Gastroesophageal sphincter (tissue), 3 donors: Measurements from ENCODE around the gene ITGA6.

Source experiments
- POLR2A ChIP-seq, 2 donors: fragments of 450-650 bp; IDR thresholded peaks; one replicate each; pipeline ENCODE4 v1.6.1; 2017; ENCODE audit warnings: antibody characterized with exemption in 2 of 2, mild to moderate bottlenecking in 2 of 2, moderate library complexity in 1 of 2
- POLR2AphosphoS5 ChIP-seq: sonication (generic); formaldehyde crosslinking; IDR thresholded peaks from one replicate; pipeline ENCODE4 v1.6.1; 2017; ENCODE audit warnings: antibody characterized with exemption
- TF ChIP-seq, protein P1 (sequence below), 4 experiments: fragments of 200-600 bp in 2 of 4; fragments of 450-650 bp in 2 of 4; sonication (generic) in 1 of 4; IDR thresholded peaks; one replicate each; pipeline ENCODE4 v1.5.1; 2017 to 2019; ENCODE audit warnings: antibody characterized with exemption in 4 of 4, mild to moderate bottlenecking in 2 of 4, moderate library complexity in 2 of 4

DNA sequence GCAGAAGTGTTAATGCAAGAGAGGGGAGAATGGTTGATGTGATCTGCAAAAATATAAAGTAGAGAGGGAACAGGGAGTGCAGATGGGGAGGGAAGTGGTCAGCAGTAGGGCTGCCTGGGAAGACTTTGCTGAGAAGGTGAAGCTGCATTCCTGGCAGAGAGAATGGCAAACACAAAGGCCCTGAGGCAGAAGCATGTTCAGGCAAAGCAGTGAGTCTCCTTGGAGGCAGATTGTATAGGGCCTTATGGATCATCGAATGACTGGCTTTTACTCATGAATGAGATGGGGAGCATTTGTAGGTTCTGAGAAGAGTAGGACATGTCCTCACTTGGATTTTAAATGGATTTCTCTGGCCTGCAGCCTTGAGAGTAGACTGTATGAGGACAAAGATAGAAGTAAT, 9.5 kb downstream of the ITGA6 start:
- TF ChIP-seq POLR2AphosphoS5 = no peak
- TF ChIP-seq, protein P1, sequence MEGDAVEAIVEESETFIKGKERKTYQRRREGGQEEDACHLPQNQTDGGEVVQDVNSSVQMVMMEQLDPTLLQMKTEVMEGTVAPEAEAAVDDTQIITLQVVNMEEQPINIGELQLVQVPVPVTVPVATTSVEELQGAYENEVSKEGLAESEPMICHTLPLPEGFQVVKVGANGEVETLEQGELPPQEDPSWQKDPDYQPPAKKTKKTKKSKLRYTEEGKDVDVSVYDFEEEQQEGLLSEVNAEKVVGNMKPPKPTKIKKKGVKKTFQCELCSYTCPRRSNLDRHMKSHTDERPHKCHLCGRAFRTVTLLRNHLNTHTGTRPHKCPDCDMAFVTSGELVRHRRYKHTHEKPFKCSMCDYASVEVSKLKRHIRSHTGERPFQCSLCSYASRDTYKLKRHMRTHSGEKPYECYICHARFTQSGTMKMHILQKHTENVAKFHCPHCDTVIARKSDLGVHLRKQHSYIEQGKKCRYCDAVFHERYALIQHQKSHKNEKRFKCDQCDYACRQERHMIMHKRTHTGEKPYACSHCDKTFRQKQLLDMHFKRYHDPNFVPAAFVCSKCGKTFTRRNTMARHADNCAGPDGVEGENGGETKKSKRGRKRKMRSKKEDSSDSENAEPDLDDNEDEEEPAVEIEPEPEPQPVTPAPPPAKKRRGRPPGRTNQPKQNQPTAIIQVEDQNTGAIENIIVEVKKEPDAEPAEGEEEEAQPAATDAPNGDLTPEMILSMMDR (IDR thresholded peaks at IDR 0.05) = no peak
- no peak for TF ChIP-seq POLR2A (IDR thresholded peaks at IDR 0.05)
